Dendritic cell treated with granulocyte-macrophage colony-stimulating factor and Interleukin-4, amounts not matched to agents 40 ng/mL and 50 ng/mL, for 4 days (primary cell): Measurements from ENCODE around the gene ABTB1.
"Not testable (repeated sequence)": the region's sequence is repeated elsewhere in the genome, so short reads cannot be mapped to it uniquely, and the experiment has no call there.

Source experiments
- H3K27ac Mint-ChIP-seq: one replicate; pipeline ENCODE4 v1.8.0; 2022; ENCODE audit warnings: mild to moderate bottlenecking, mixed read lengths
- H3K27me3 Mint-ChIP-seq: one replicate; pipeline ENCODE4 v1.8.0; 2022; ENCODE audit warnings: mild to moderate bottlenecking, mixed read lengths
- H3K36me3 Mint-ChIP-seq: one replicate; pipeline ENCODE4 v1.8.0; 2022; ENCODE audit warnings: low read depth, mixed read lengths
- H3K4me1 Mint-ChIP-seq: one replicate; pipeline ENCODE4 v1.8.0; 2022; ENCODE audit warnings: low read depth, mixed read lengths
- H3K4me3 Mint-ChIP-seq: one replicate; pipeline ENCODE4 v1.8.0; 2022; ENCODE audit warnings: mild to moderate bottlenecking, moderate library complexity, mixed read lengths
- H3K9me3 Mint-ChIP-seq: one replicate; pipeline ENCODE4 v1.8.0; 2022; ENCODE audit warnings: mixed read lengths
- intact Hi-C: fragments of 100-400 bp; cut with micrococcal nuclease; formaldehyde crosslinking; loops from one replicate; pipeline ENCODE4 v1.15.0; 2022

Gene ABTB1

GRCh38 chr3:127701280-127701911, 28.6 kb downstream of the ABTB1 start:
- Mint-ChIP-seq H3K36me3 (peaks cover 10% of the 10 kb centered on the region), H3K27ac (peak overlapping the region; percentile 3), H3K9me3 (no peaks in the 10 kb centered on the region), H3K4me3 (no peak overlapping the region), H3K27me3 (peaks cover 3% of the 10 kb centered on the region), H3K4me1 (peaks cover 31% of the 10 kb centered on the region)
- intact Hi-C loops = no loop called here

- H3K36me3 Mint-ChIP-seq = peaks cover 10% of the 10 kb centered on the region
- H3K4me1 Mint-ChIP-seq = peaks cover 23% of the 10 kb centered on the region
- peaks cover 3% of the 10 kb centered on the region for H3K27me3 Mint-ChIP-seq
- intact Hi-C loops = no loop called here
- peak overlapping the region; percentile 3 for H3K27ac Mint-ChIP-seq
- no peak overlapping the region for H3K4me3 Mint-ChIP-seq
- H3K9me3 Mint-ChIP-seq = no peaks in the 10 kb centered on the region
Measured at GRCh38 chr3:127702151-127702578, 29.4 kb downstream of the ABTB1 start.

GRCh38 chr3:127704840-127705239, 32.1 kb downstream of the ABTB1 start:
- H3K4me1 Mint-ChIP-seq = peaks cover 11% of the 10 kb centered on the region
- H3K36me3 Mint-ChIP-seq = peaks cover 22% of the 10 kb centered on the region
- H3K4me3 Mint-ChIP-seq, H3K27me3 Mint-ChIP-seq, H3K9me3 Mint-ChIP-seq, H3K27ac Mint-ChIP-seq, intact Hi-C loops: not testable (repeated sequence)

- Mint-ChIP-seq H3K27ac (no peak overlapping the region), H3K36me3 (peaks cover 31% of the 10 kb centered on the region), H3K4me3 (no peak overlapping the region), H3K27me3 (peaks cover 3% of the 10 kb centered on the region), H3K9me3 (no peaks in the 10 kb centered on the region), H3K4me1 (peaks cover 11% of the 10 kb centered on the region)
- intact Hi-C loops = no loop called here
Measured at GRCh38 chr3:127706312-127706711, 33.6 kb downstream of the ABTB1 start.

GRCh38 chr3:127706785-127707351, 34.1 kb downstream of the ABTB1 start:
- Mint-ChIP-seq H3K4me1 (peaks cover 11% of the 10 kb centered on the region), H3K27me3 (no peaks in the 10 kb centered on the region), H3K9me3 (no peaks in the 10 kb centered on the region), H3K4me3 (no peak overlapping the region), H3K36me3 (peaks cover 32% of the 10 kb centered on the region), H3K27ac (no peak overlapping the region)
- intact Hi-C loops = no loop called here

- peaks cover 36% of the 10 kb centered on the region for H3K36me3 Mint-ChIP-seq
- no peak overlapping the region for H3K27ac Mint-ChIP-seq
- no peaks in the 10 kb centered on the region for H3K27me3 Mint-ChIP-seq
- H3K4me1 Mint-ChIP-seq = peaks cover 10% of the 10 kb centered on the region
- H3K9me3 Mint-ChIP-seq = no peaks in the 10 kb centered on the region
- intact Hi-C loops = no loop called here
- H3K4me3 Mint-ChIP-seq = no peak overlapping the region
Measured at GRCh38 chr3:127707851-127708411, 35.2 kb downstream of the ABTB1 start.

GRCh38 chr3:127708837-127709236, 36.1 kb downstream of the ABTB1 start:
- H3K36me3 Mint-ChIP-seq = peaks cover 34% of the 10 kb centered on the region
- peaks cover 4% of the 10 kb centered on the region for H3K4me1 Mint-ChIP-seq
- H3K9me3 Mint-ChIP-seq = no peaks in the 10 kb centered on the region
- no peak overlapping the region for H3K27ac Mint-ChIP-seq
- intact Hi-C loops = no loop called here
- H3K4me3 Mint-ChIP-seq = no peak overlapping the region
- H3K27me3 Mint-ChIP-seq = no peaks in the 10 kb centered on the region

- Mint-ChIP-seq H3K9me3 (no peaks in the 10 kb centered on the region), H3K36me3 (peaks cover 38% of the 10 kb centered on the region), H3K4me1 (peaks cover 10% of the 10 kb centered on the region), H3K4me3 (no peak overlapping the region), H3K27me3 (no peaks in the 10 kb centered on the region), H3K27ac (no peak overlapping the region)
- intact Hi-C loops = no loop called here
Measured at GRCh38 chr3:127709320-127710060, 36.7 kb downstream of the ABTB1 start.

- Mint-ChIP-seq H3K27me3 (no peaks in the 10 kb centered on the region), H3K4me1 (peaks cover 17% of the 10 kb centered on the region), H3K36me3 (peaks cover 40% of the 10 kb centered on the region), H3K9me3 (no peaks in the 10 kb centered on the region), H3K4me3 (no peak overlapping the region), H3K27ac (no peak overlapping the region)
- intact Hi-C loops = no loop called here
Measured at GRCh38 chr3:127710155-127710941, 37.6 kb downstream of the ABTB1 start.

GRCh38 chr3:127711021-127711695, 38.4 kb downstream of the ABTB1 start:
- no peaks in the 10 kb centered on the region for H3K27me3 Mint-ChIP-seq
- no peaks in the 10 kb centered on the region for H3K9me3 Mint-ChIP-seq
- no peak overlapping the region for H3K4me3 Mint-ChIP-seq
- H3K4me1 Mint-ChIP-seq = peaks cover 25% of the 10 kb centered on the region
- intact Hi-C loops = no loop called here
- peaks cover 40% of the 10 kb centered on the region for H3K36me3 Mint-ChIP-seq
- no peak overlapping the region for H3K27ac Mint-ChIP-seq

- Mint-ChIP-seq H3K9me3 (no peaks in the 10 kb centered on the region), H3K27me3 (no peaks in the 10 kb centered on the region), H3K36me3 (peaks cover 40% of the 10 kb centered on the region), H3K4me1 (peaks cover 27% of the 10 kb centered on the region), H3K27ac (no peak overlapping the region), H3K4me3 (no peak overlapping the region)
- intact Hi-C loops = no loop called here
Measured at GRCh38 chr3:127711896-127712295, 39.1 kb downstream of the ABTB1 start.

- Mint-ChIP-seq H3K9me3 (no peaks in the 10 kb centered on the region), H3K4me1 (peaks cover 27% of the 10 kb centered on the region), H3K4me3 (no peak overlapping the region), H3K36me3 (peaks cover 39% of the 10 kb centered on the region), H3K27ac (no peak overlapping the region), H3K27me3 (no peaks in the 10 kb centered on the region)
- intact Hi-C loops = no loop called here
Measured at GRCh38 chr3:127712461-127712860, 39.7 kb downstream of the ABTB1 start.
